Ascending aorta (tissue), 2 donors: ENCODE results near the gene OPN1LW. TPM values are rescaled to one million over a fixed set of nuclear protein-coding genes. Genes with fewer than 3 reads are reported as not detected.
"Not testable (repeated sequence)": the region's sequence is repeated elsewhere in the genome, so short reads cannot be mapped to it uniquely, and the experiment has no call there.

ENCODE experiments used
- DNase-seq, 2 donors: peaks; one replicate each; pipeline ENCODE4 v3.0.0-alpha.2; 2019; ENCODE audit warnings: low spot score in 2 of 2
- H3K27ac ChIP-seq, 2 donors: fragments of 200-600 bp; sonication (generic); one replicate each; pipeline ENCODE4 v1.5.1; 2016 to 2017; ENCODE audit warnings: mild to moderate bottlenecking in 1 of 2
- H3K27me3 ChIP-seq: fragments of 200-600 bp; sonication (generic); one replicate; pipeline ENCODE4 v1.5.1; 2017
- H3K36me3 ChIP-seq, 2 donors: fragments of 200-600 bp; sonication (generic); one replicate each; pipeline ENCODE4 v1.5.1; 2016
- H3K4me1 ChIP-seq, 2 donors: fragments of 200-600 bp; sonication (generic); one replicate each; pipeline ENCODE4 v1.5.1; 2016 to 2017; ENCODE audit warnings: mild to moderate bottlenecking in 1 of 2
- H3K4me3 ChIP-seq, 2 donors: fragments of 200-600 bp; sonication (generic); one replicate each; pipeline ENCODE4 v1.5.1; 2016 to 2017; ENCODE audit warnings: mild to moderate bottlenecking in 1 of 2
- H3K9me3 ChIP-seq, 2 donors: fragments of 200-600 bp; sonication (generic); one replicate each; pipeline ENCODE4 v1.5.1; 2016
- intact Hi-C: fragments of 100-400 bp; cut with DNase I; formaldehyde crosslinking; loops from one replicate; pipeline ENCODE4 v1.15.1; 2023
- total RNA-seq: library from RNA; depleted of rRNA; stranded (reverse); fragments of >200 nt; gene quantifications from one replicate; pipeline ENCODE4 v1.1.0, GENCODE V29; 2016

The OPN1LW gene
- total RNA-seq, 1 donor from 2014 or later: not detected

DNA sequence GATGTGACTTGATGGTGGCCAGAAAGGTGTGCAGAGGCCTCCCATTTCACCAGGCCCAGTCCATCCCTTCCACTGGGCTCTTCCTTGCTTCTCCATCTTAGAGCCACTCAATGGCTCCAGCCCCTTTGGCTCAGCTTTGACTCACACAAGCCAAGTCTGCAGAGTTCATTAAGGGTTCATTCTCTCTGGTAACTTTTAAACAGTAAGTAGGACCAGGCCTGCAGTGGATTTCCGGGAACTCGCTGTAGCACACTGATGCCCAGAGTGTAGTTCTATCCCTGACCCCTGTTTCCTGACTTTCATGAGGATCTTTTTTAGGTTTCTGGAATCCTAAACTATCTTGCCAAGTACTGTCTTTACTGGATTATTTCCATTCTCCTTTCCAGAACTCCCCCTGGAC, 50.3 kb downstream of the OPN1LW start:
- intact Hi-C loops, H3K27me3 ChIP-seq, H3K9me3 ChIP-seq, DNase-seq, H3K36me3 ChIP-seq, H3K4me1 ChIP-seq, H3K4me3 ChIP-seq, H3K27ac ChIP-seq: not testable (repeated sequence)

GRCh38 chrX:154196466-154196865, 52.4 kb downstream of the OPN1LW start:
- H3K9me3 ChIP-seq, H3K4me1 ChIP-seq, H3K4me3 ChIP-seq, intact Hi-C loops, H3K36me3 ChIP-seq, H3K27ac ChIP-seq, DNase-seq, H3K27me3 ChIP-seq: not testable (repeated sequence)

Other genes with a start within 250 kb of the OPN1LW start
- 4.8 TPM for gene AVPR2, start 239.6 kb upstream of the OPN1LW start, total RNA-seq
- 94.3 TPM for gene ARHGAP4, start 218.0 kb upstream of the OPN1LW start, total RNA-seq
- gene NAA10, start 209.2 kb upstream of the OPN1LW start, total RNA-seq: 155 TPM
- 15.5 TPM for gene RENBP, start 199.6 kb upstream of the OPN1LW start, total RNA-seq
- 91.4 TPM for gene HCFC1, start 172.4 kb upstream of the OPN1LW start, total RNA-seq
- gene TMEM187, start 171.5 kb upstream of the OPN1LW start, total RNA-seq: 4.4 TPM
- 105 TPM for gene IRAK1, start 124.3 kb upstream of the OPN1LW start, total RNA-seq
- gene MECP2, start 46.5 kb upstream of the OPN1LW start, total RNA-seq: 65.7 TPM
- not detected for gene OPN1MW, start 38.4 kb downstream of the OPN1LW start, total RNA-seq
- not detected for gene OPN1MW2, start 75.5 kb downstream of the OPN1LW start, total RNA-seq
- not detected for gene OPN1MW3, start 113.3 kb downstream of the OPN1LW start, total RNA-seq
- not detected for gene TEX28, start 150.9 kb downstream of the OPN1LW start, total RNA-seq
- not detected for gene TKTL1, start 151.6 kb downstream of the OPN1LW start, total RNA-seq
- 6,152 TPM for gene FLNA, start 230.4 kb downstream of the OPN1LW start, total RNA-seq
- 86.3 TPM for gene EMD, start 235.1 kb downstream of the OPN1LW start, total RNA-seq